Activated T-helper 17 cell treated with anti-CD3 and anti-CD28 coated beads, Interleukin-2, amount 50 U/mL, for 72 hours (primary cell): ENCODE results near the gene LTV1. TPM values are rescaled to one million over a fixed set of nuclear protein-coding genes. Genes with fewer than 3 reads are reported as not detected.
"Not testable (repeated sequence)": the region's sequence is repeated elsewhere in the genome, so short reads cannot be mapped to it uniquely, and the experiment has no call there.

Experiments
- ATAC-seq: fragments of 150-1000 bp; cut with Tn5 transposase; replicated peaks from 2 replicates; pipeline ENCODE4 v1.10.0; 2021; ENCODE audit warnings: mild to moderate bottlenecking, moderate library complexity
- H3K27ac Mint-ChIP-seq: one replicate; pipeline ENCODE4 v1.8.0; 2022; ENCODE audit warnings: mixed read lengths
- H3K27me3 Mint-ChIP-seq: one replicate; pipeline ENCODE4 v1.8.0; 2022; ENCODE audit warnings: mixed read lengths
- H3K36me3 Mint-ChIP-seq: one replicate; pipeline ENCODE4 v1.8.0; 2022; ENCODE audit warnings: low read depth, mild to moderate bottlenecking, mixed read lengths
- H3K4me1 Mint-ChIP-seq: one replicate; pipeline ENCODE4 v1.8.0; 2022; ENCODE audit warnings: mixed read lengths
- H3K4me3 Mint-ChIP-seq: one replicate; pipeline ENCODE4 v1.8.0; 2022; ENCODE audit warnings: mild to moderate bottlenecking, mixed read lengths
- H3K9me3 Mint-ChIP-seq: one replicate; pipeline ENCODE4 v1.8.0; 2022; ENCODE audit warnings: mixed read lengths
- total RNA-seq, 2 donors: library from RNA; stranded (reverse); gene quantifications; one replicate each; pipeline ENCODE4 v1.2.3, GENCODE V29; 2022

LTV1 gene
- total RNA-seq, 2 donors from 2014 or later, result 16.6 to 40.3 TPM

DNA sequence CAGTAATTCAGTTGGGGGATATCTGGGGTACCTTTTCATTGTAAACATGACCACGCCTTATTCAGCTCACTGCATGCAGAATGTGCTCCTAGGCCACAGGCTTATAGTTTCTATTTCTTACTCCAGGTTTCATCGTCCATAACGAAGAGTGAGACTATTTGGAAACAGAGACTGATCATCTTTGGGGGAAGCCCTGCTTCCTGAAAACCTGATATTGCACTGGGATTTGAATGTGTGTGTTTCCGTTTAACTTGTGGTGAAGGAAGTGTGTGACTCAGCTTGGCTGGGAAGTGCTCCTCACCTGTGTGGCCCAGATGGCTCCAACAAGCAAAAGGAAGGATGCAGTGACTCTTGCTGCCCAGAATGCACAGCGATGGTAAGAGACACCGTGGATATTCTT is 19.6 kb upstream of the LTV1 start:
- Mint-ChIP-seq H3K27ac (peak overlapping the region; percentile 21), H3K36me3 (peaks cover 32% of the 10 kb centered on the region), H3K9me3 (no peaks in the 10 kb centered on the region), H3K4me3 (no peak overlapping the region), H3K27me3 (no peaks in the 10 kb centered on the region), H3K4me1 (no peaks in the 10 kb centered on the region)
- no peak for ATAC-seq

DNA sequence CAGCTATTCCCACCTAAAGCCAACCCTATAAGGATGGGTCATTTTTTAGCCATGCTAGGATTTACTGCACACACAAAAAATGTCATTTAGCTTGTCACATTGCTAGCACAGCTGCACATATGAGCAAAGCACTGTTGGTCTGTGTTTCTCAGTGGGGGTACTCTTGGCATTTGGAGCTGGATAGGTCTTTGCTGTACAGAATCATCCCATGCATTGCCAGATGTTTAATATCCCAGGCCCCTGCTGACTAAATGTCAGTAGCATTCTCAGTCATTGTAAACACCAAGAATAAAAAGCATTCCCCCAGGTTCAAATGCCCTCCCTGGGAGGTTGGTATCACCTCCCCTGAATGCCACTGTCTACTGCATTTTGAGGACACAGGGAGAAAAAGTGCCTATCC is 14.6 kb upstream of the LTV1 start:
- ATAC-seq, result no peak
- H3K9me3 Mint-ChIP-seq, result no peaks in the 10 kb centered on the region
- H3K36me3 Mint-ChIP-seq, result peaks cover 31% of the 10 kb centered on the region
- no peaks in the 10 kb centered on the region for H3K27me3 Mint-ChIP-seq
- no peak overlapping the region for H3K4me3 Mint-ChIP-seq
- H3K27ac Mint-ChIP-seq, result no peak overlapping the region
- H3K4me1 Mint-ChIP-seq, result no peaks in the 10 kb centered on the region

DNA sequence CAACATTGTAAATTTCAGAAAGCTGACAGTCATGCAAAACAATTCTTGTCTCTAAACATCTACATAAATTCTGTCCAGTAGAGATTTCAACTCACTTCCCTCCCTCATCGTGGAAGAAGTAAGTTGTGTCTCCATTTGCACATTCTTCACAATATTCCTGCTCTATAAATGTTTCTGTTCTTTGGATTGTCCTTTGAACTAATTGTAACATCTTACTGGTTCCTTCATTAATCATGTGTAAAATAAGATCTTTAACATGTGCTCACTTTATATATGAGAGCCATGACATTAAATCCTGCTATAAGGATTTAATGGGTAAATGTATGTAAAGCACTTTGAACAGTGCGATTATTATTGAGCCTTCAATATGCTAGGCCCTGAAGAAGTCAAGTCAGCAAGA is 7.0 kb upstream of the LTV1 start:
- no peak for ATAC-seq
- Mint-ChIP-seq H3K4me1 (no peaks in the 10 kb centered on the region), H3K9me3 (no peaks in the 10 kb centered on the region), H3K36me3 (no peaks in the 10 kb centered on the region), H3K27me3 (no peaks in the 10 kb centered on the region), H3K27ac (no peak overlapping the region), H3K4me3 (no peak overlapping the region)

DNA sequence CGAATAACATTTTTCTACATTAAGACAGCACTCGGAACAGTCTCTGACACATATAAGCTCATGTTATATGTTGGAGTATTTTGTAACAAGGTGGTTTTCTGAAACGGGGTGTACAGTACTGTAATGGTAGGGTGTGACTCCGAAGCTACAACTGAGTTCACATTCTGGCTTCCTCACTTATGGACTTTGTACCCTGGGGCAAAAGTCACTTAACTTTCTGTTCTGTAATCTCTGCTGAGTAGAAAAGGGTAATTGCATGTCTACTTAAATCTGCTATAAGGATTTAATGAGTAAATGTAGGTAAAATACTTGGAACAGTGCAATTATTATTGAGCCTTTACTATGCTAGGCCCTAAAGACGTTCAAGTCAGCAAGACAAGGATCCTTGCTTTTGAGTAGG is 4.7 kb upstream of the LTV1 start:
- Mint-ChIP-seq H3K4me1 (no peaks in the 10 kb centered on the region), H3K36me3 (peaks cover under 1% of the 10 kb centered on the region), H3K9me3 (no peaks in the 10 kb centered on the region), H3K4me3 (no peak overlapping the region), H3K27ac (no peak overlapping the region), H3K27me3 (no peaks in the 10 kb centered on the region)
- ATAC-seq, result no peak

DNA sequence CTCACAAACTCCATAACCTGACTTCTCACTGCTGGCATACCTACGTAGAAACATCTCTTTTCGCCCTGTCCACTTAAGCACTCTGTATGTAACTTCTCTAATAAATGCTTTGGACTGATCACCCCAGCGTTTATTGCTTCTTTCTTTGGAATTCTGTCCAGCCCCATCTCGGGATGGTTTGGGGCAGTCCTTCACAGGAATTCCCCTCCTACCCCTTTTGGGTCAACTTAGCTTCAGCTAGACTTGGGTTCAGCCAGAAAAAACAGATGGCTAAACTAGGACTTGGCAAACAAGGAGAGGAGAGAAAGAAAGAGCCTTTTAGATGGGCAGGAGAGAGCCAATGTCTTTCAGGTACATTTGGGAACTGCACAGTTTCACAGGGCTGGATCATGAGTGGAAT is 3.9 kb upstream of the LTV1 start:
- no peaks in the 10 kb centered on the region for H3K9me3 Mint-ChIP-seq
- H3K27ac Mint-ChIP-seq, result no peak overlapping the region
- peaks cover 3% of the 10 kb centered on the region for H3K4me1 Mint-ChIP-seq
- peaks cover 8% of the 10 kb centered on the region for H3K36me3 Mint-ChIP-seq
- ATAC-seq, result no peak
- no peak overlapping the region for H3K4me3 Mint-ChIP-seq
- H3K27me3 Mint-ChIP-seq, result no peaks in the 10 kb centered on the region

DNA sequence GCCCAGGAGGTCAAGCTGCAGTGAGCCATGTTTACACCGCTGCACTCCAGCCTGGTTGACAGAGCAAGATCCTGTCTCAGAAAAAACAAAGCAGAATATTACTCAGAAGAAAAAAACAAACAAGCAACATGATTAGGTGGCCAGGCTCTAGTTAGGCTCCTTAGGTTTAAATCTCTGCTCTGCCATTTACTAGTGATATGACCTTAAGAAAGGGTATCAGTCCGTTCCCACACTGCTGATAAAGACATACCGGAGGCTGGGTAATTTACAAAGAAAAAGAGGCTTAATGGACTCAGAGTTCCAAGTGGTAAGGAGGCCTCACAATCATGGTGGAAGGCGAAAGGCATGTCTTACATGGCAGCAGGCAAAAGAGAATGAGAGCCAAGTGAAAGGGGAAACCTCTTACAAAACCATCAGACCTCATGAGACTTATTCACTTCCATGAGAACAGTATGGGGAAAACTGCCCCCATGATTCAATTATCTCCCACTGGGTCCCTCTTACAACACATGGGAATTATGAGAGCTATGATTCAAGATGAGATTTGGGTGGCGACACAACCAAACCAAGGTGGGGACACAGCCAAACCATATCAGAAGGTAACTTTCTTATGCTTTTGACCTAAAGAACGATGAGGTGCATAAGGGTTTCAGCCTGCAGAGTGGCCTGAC is 2.4 kb upstream of the LTV1 start:
- H3K36me3 Mint-ChIP-seq, result peaks cover 23% of the 10 kb centered on the region
- peak overlapping the region; percentile 5 for H3K4me3 Mint-ChIP-seq
- no peaks in the 10 kb centered on the region for H3K27me3 Mint-ChIP-seq
- peaks cover 6% of the 10 kb centered on the region for H3K4me1 Mint-ChIP-seq
- H3K9me3 Mint-ChIP-seq, result no peaks in the 10 kb centered on the region
- peak overlapping the region; percentile 50 for H3K27ac Mint-ChIP-seq
- no peak for ATAC-seq

DNA sequence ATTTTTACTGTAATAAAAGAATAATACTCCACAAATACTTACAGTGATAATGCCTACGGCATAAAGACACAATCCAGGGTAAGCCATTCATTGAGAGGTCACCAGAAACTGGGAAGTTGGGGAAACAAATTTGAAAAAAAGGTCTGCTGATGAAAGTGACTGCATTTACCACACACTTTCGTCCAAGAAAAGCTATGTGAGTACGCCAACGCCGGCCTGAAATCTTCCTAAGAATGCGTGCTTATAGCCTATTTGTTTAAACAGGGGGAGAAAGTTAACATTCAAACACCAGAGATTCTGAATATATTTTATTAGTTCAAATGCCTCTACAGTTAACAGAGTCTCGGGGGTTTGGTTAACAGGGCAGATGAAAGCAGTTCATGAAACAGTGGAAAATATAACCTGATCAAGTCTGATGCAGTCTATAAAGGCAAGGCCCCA is 657 bp upstream of the LTV1 start:
- peak; percentile 48 for ATAC-seq
- no peaks in the 10 kb centered on the region for H3K27me3 Mint-ChIP-seq
- H3K36me3 Mint-ChIP-seq, result peaks cover 41% of the 10 kb centered on the region
- H3K27ac Mint-ChIP-seq, result peak overlapping the region; percentile 98
- H3K4me1 Mint-ChIP-seq, result peaks cover 6% of the 10 kb centered on the region
- H3K9me3 Mint-ChIP-seq, result no peaks in the 10 kb centered on the region
- H3K4me3 Mint-ChIP-seq, result peak overlapping the region; percentile 92

DNA sequence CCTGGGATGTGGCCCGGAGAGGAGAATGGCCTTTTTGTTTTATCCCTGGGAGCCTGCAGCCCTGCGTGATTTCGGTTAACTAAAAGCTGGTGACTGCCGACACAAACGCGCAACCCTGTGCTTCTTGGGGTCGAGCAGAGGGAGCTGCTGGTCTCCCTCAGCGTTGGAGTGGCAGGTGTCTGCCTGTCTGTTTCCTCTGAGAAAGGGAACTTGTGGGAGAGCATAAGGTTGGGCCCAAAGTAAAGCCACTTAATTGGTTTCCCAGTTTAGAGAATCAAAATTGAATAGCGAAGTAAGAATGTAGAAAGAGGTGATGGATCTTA is 500 bp downstream of the LTV1 start:
- H3K27ac Mint-ChIP-seq, result peak overlapping the region; percentile 98
- no peaks in the 10 kb centered on the region for H3K9me3 Mint-ChIP-seq
- ATAC-seq, result no peak
- H3K27me3 Mint-ChIP-seq, result no peaks in the 10 kb centered on the region
- H3K4me3 Mint-ChIP-seq, result peak overlapping the region; percentile 92
- H3K36me3 Mint-ChIP-seq, result peaks cover 52% of the 10 kb centered on the region
- H3K4me1 Mint-ChIP-seq, result peaks cover 10% of the 10 kb centered on the region

DNA sequence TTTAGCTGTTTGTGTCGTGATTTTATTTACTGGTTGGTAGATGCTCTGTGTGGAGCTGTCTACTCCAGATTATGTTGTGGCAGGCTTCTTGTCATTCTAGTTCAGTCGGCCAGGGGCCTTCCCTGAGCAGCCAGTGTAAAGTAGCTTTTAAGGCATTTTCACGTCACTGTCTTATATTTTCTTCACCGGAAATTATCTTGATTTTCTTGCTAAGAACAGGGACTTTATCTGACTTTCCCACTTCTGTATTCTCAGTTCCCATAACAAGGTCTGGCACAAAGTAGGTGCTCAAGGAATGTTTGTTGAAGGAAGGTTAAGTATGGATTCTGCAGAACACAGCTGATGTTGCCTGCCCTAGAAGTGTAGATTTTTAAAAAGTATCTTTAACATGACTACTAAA is 868 bp downstream of the LTV1 start:
- ATAC-seq, result no peak
- peaks cover 56% of the 10 kb centered on the region for H3K36me3 Mint-ChIP-seq
- peak overlapping the region; percentile 98 for H3K27ac Mint-ChIP-seq
- H3K9me3 Mint-ChIP-seq, result no peaks in the 10 kb centered on the region
- peak overlapping the region; percentile 92 for H3K4me3 Mint-ChIP-seq
- H3K4me1 Mint-ChIP-seq, result peaks cover 11% of the 10 kb centered on the region
- H3K27me3 Mint-ChIP-seq, result no peaks in the 10 kb centered on the region

DNA sequence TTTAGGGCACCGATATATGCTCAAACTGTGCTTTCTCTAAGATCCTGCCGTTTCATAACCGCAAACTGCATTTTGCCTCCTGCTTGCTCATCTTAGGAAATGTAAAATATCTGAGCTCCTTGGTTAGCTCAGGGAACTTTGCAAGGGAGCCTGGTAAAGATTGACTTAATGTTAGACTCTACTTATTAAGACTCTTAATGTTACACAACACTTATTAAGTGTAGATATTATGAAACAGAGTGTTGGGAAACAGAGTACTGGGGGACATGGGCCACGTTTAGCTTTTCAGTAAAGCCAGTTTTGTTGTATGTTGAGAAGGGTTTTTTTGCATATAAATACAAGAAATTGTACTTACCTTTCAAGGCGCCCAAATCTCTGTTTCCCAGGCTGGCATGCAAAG is 1.9 kb downstream of the LTV1 start:
- H3K4me3 Mint-ChIP-seq, result peak overlapping the region; percentile 92
- no peaks in the 10 kb centered on the region for H3K9me3 Mint-ChIP-seq
- peaks cover 11% of the 10 kb centered on the region for H3K4me1 Mint-ChIP-seq
- H3K27me3 Mint-ChIP-seq, result no peaks in the 10 kb centered on the region
- ATAC-seq, result no peak
- H3K27ac Mint-ChIP-seq, result no peak overlapping the region
- H3K36me3 Mint-ChIP-seq, result peaks cover 66% of the 10 kb centered on the region

DNA sequence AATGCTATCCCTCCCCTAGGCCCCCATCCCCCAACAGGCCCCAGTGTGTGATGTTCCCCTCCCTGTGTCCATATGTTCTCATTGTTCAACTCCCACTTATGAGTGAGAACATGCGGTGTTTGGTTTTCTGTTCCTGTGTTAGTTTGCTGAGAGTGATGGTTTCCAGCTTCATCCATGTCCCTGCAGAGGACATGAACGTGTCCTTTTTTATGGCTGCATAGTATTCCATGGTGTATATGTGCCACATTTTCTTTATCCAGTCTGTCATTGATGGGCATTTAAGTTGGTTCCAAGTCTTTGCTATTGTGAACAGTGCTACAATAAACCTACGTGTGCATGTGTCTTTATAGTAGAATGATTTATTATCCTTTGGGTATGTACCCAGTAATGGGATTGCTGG is 8.6 kb downstream of the LTV1 start:
- not testable (repeated sequence) for H3K4me3 Mint-ChIP-seq, H3K27ac Mint-ChIP-seq, H3K9me3 Mint-ChIP-seq, H3K27me3 Mint-ChIP-seq, ATAC-seq
- peaks cover 100% of the 10 kb centered on the region for H3K36me3 Mint-ChIP-seq
- H3K4me1 Mint-ChIP-seq, result peaks cover 23% of the 10 kb centered on the region

DNA sequence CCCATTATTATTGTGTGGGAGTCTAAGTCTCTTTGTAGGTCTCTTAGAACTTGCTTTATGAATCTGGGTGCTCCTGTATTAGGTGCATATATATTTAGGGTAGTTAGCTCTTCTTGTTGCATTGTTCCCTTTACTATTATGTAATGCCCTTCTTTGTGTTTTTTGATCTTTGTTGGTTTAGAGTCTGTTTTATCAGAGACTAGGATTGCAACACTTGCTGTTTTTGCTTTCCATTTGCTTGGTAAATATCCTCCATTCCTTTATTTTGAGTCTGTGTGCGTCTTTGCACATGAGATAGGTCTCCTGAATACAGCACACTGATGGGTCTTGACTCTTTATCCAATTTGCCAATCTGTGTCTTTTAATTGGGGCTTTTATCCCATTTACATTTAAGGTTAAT is 11.9 kb downstream of the LTV1 start:
- not testable (repeated sequence) for H3K9me3 Mint-ChIP-seq, H3K27me3 Mint-ChIP-seq, H3K4me3 Mint-ChIP-seq, ATAC-seq
- H3K36me3 Mint-ChIP-seq, result peaks cover 100% of the 10 kb centered on the region
- peak overlapping the region; percentile 46 for H3K27ac Mint-ChIP-seq
- peaks cover 22% of the 10 kb centered on the region for H3K4me1 Mint-ChIP-seq

DNA sequence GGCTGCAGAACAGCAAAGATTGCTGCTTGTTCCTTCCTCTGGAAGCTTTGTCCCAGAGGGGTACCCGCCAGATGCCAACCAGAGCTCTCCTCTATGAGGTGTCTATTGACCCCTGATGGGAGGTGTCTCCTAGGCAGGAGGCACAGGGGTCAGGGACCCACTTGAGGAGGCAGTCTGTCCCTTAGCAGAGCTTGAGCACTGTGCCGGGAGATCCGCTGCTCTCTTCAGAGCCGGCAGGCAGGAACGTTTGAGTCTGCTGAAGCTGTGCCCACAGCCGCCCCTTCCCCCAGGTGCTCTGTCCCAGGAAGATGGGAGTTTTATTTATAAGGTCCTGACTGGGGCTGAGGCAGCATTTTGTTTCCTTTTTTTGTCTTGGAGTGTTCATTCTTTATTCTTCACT is 13.6 kb downstream of the LTV1 start:
- not testable (repeated sequence) for ATAC-seq, H3K27me3 Mint-ChIP-seq, H3K4me3 Mint-ChIP-seq, H3K9me3 Mint-ChIP-seq
- H3K27ac Mint-ChIP-seq, result peak overlapping the region; percentile 29
- H3K4me1 Mint-ChIP-seq, result peaks cover 20% of the 10 kb centered on the region
- H3K36me3 Mint-ChIP-seq, result peaks cover 100% of the 10 kb centered on the region

DNA sequence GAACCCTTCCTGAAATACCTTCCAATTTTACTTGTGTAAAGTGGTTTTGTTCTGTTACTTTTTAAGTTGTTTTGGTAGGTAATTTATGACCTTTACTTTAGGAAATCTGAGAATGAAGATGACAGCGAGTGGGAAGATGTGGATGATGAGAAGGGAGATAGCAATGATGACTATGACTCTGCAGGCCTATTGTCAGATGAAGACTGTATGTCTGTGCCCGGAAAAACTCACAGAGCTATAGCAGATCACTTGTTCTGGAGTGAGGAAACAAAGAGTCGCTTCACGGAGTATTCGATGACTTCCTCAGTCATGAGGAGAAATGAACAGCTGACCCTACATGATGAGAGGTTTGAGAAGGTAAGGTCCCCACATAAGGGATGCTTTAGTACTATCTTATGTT is 14.5 kb downstream of the LTV1 start:
- no peaks in the 10 kb centered on the region for H3K27me3 Mint-ChIP-seq
- no peaks in the 10 kb centered on the region for H3K9me3 Mint-ChIP-seq
- H3K27ac Mint-ChIP-seq, result peak overlapping the region; percentile 29
- no peak for ATAC-seq
- H3K4me1 Mint-ChIP-seq, result peaks cover 14% of the 10 kb centered on the region
- no peak overlapping the region for H3K4me3 Mint-ChIP-seq
- H3K36me3 Mint-ChIP-seq, result peaks cover 100% of the 10 kb centered on the region

DNA sequence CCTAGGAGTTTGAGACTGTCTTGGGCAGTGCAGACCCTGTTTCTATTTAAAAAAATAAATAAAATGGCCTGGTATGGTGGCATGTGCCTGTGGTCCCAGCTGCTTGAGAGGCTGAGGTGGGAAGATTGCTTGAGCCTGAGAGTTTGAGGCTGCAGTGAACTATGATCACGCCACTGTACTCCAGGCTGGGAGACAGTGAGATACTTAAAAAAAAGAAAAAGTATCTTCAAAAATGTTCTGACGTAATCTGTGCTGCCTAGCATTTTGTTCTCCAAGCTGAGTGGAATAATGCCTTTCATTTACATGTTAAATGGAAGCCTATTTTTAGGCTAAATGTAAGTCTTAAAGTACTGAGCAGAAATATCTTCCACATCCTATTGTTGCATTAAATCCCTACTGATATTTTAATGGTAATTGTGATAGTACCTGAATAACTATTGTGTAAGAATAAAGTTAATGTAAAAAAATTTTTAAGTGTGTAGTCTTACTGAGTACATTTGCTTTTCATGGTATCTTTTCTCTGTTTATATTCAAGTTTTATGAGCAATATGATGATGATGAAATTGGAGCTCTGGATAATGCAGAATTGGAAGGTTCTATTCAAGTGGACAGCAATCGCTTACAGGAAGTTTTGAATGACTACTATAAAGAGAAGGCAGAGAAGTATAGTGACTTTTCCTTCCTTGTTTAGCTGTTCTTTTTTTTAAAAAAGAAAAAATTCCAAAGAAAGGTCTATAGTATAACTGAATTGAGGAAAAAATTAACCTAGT is 16.9 kb downstream of the LTV1 start:
- Mint-ChIP-seq H3K27me3 (no peaks in the 10 kb centered on the region), H3K27ac (no peak overlapping the region), H3K4me1 (peaks cover 6% of the 10 kb centered on the region), H3K4me3 (no peak overlapping the region), H3K9me3 (no peaks in the 10 kb centered on the region), H3K36me3 (peaks cover 98% of the 10 kb centered on the region)
- ATAC-seq, result no peak
